PC-9 (cell line): ENCODE measurements around the gene TTC24. TPM values are rescaled to one million over a fixed set of nuclear protein-coding genes. Genes with fewer than 3 reads are reported as not detected.

ENCODE experiments used
- BruUV-seq: library from RNA; stranded (reverse); fragments of 400-500 nt; replicated peaks from 2 replicates; lab custom pipeline; 2021; lab: Mats Ljungman, UMichigan
- CTCF ChIA-PET: fragments of 300-600 bp; sonication (Branson Sonifier 250); formaldehyde crosslinking; loops from one replicate; lab custom pipeline; 2022; ENCODE audit warnings: antibody characterized with exemption; lab: Charles Lee
- POLR2A ChIA-PET: fragments of 300-600 bp; sonication (Branson Sonifier 250); formaldehyde crosslinking; loops from one replicate; lab custom pipeline; 2022; ENCODE audit warnings: antibody characterized with exemption; ENCODE audit not compliant: unreplicated experiment; lab: Charles Lee
- DNase-seq, 2 experiments: peaks; one replicate each; pipeline versions ENCODE4 v3.0.0 to v3.0.0-alpha.2; 2015 to 2022; ENCODE audit warnings: mixed read lengths in 1 of 2
- H2AFZ ChIP-seq: fragments of 200-600 bp; sonication (generic); 2 replicates; pipeline ENCODE4 v1.8.1; 2017; ENCODE audit warnings: antibody characterized with exemption
- H3F3A ChIP-seq: fragments of 200-600 bp; sonication (generic); 2 replicates; pipeline ENCODE4 v1.8.1; 2017; ENCODE audit warnings: antibody characterized with exemption, mild to moderate bottlenecking, low read depth; ENCODE audit not compliant: insufficient read depth
- H3K27ac ChIP-seq: fragments of 200-600 bp; sonication (generic); 2 replicates; pipeline ENCODE4 v1.6.1; 2016; ENCODE audit warnings: mixed run types
- H3K27me3 ChIP-seq: fragments of 200-600 bp; sonication (generic); 2 replicates; pipeline ENCODE4 v1.6.1; 2016; ENCODE audit warnings: low read depth, mixed run types; ENCODE audit not compliant: insufficient read depth
- H3K36me3 ChIP-seq: fragments of 200-600 bp; sonication (generic); 2 replicates; pipeline ENCODE4 v1.6.1; 2016; ENCODE audit warnings: low read depth, mixed run types
- H3K4me1 ChIP-seq: fragments of 200-600 bp; sonication (generic); replicated peaks from 2 replicates; pipeline ENCODE4 v1.6.1; 2016; ENCODE audit warnings: mixed run types; ENCODE audit not compliant: insufficient read depth
- H3K4me2 ChIP-seq: fragments of 200-600 bp; sonication (generic); 2 replicates; pipeline ENCODE4 v1.6.1; 2017; ENCODE audit warnings: mixed run types
- H3K4me3 ChIP-seq: fragments of 200-600 bp; sonication (generic); 2 replicates; pipeline ENCODE4 v1.6.1; 2016; ENCODE audit warnings: mixed run types
- H3K79me2 ChIP-seq: fragments of 200-600 bp; sonication (generic); 2 replicates; pipeline ENCODE4 v1.6.1; 2017; ENCODE audit warnings: low read depth, mixed run types
- H3K9me2 ChIP-seq: fragments of 200-600 bp; sonication (generic); 2 replicates; pipeline ENCODE4 v1.8.1; 2017; ENCODE audit warnings: mild to moderate bottlenecking; ENCODE audit not compliant: insufficient read depth
- H3K9me3 ChIP-seq: fragments of 200-600 bp; sonication (generic); 2 replicates; pipeline ENCODE4 v1.8.1; 2016; ENCODE audit warnings: low read depth; ENCODE audit not compliant: insufficient read depth
- H4K20me1 ChIP-seq: fragments of 200-600 bp; sonication (generic); 2 replicates; pipeline ENCODE4 v1.8.1; 2017; ENCODE audit not compliant: insufficient read depth
- CTCF ChIP-seq: fragments of 200-600 bp; sonication (generic); conservative IDR thresholded peaks from 2 replicates; pipeline ENCODE4 v1.6.1; 2017; ENCODE audit warnings: mixed run types, antibody characterized with exemption, mild to moderate bottlenecking, moderate library complexity
- EZH2 ChIP-seq: fragments of 200-600 bp; sonication (generic); IDR thresholded peaks from 2 replicates; pipeline ENCODE4 v1.8.0; 2017; ENCODE audit warnings: antibody characterized with exemption, low read depth
- intact Hi-C: fragments of 100-400 bp; cut with micrococcal nuclease; formaldehyde crosslinking; loops from one replicate; pipeline ENCODE4 v1.10.0; 2022; ENCODE audit not compliant: unreplicated experiment
- total RNA-seq: library from RNA; stranded (reverse); gene quantifications from 2 replicates; pipeline ENCODE4 v1.2.3, GENCODE V29; 2021

Gene TTC24
- total RNA-seq, 1 experiment from 2014 or later = not detected

GRCh38 chr1:156556354-156556753 lies 23.2 kb upstream of the TTC24 start:
- ChIA-PET CTCF (no interaction called here), POLR2A (no interaction called here)
- BruUV-seq = no TSS peak

GRCh38 chr1:156559086-156559796 lies 20.3 kb upstream of the TTC24 start:
- Histone ChIP-seq H3K27me3 (no peaks in the 10 kb centered on the region), H2AFZ (no peak overlapping the region), H4K20me1 (no peaks in the 10 kb centered on the region), H3K4me3 (no peak overlapping the region), H3F3A (peaks cover 6% of the 10 kb centered on the region; the same call in 1 of the 2 replicates), H3K36me3 (peaks cover 30% of the 10 kb centered on the region), H3K9me2 (no peaks in the 10 kb centered on the region), H3K9me3 (no peaks in the 10 kb centered on the region), H3K27ac (no peak overlapping the region), H3K79me2 (no peaks in the 10 kb centered on the region), H3K4me2 (no peak overlapping the region), H3K4me1 (peaks cover under 1% of the 10 kb centered on the region)
- no TSS peak for BruUV-seq
- TF ChIP-seq CTCF (no peak), EZH2 (no peak)
- CTCF ChIA-PET = no interaction called here
- DNase-seq = no peak
- POLR2A ChIA-PET = no interaction called here
- intact Hi-C loops = no loop called here

More at GRCh38 chr1:156556354-156556753, 23.2 kb upstream of the TTC24 start:
- Histone ChIP-seq H3K27me3 (no peaks in the 10 kb centered on the region), H3K27ac (no peak overlapping the region), H3K79me2 (no peaks in the 10 kb centered on the region), H3K36me3 (peaks cover 15% of the 10 kb centered on the region; the same call in 1 of the 2 replicates), H3K9me3 (no peaks in the 10 kb centered on the region), H3K9me2 (no peaks in the 10 kb centered on the region), H3F3A (peaks cover 32% of the 10 kb centered on the region), H3K4me2 (no peak overlapping the region), H2AFZ (no peak overlapping the region), H4K20me1 (no peaks in the 10 kb centered on the region), H3K4me1 (peaks cover 29% of the 10 kb centered on the region), H3K4me3 (no peak overlapping the region)
- TF ChIP-seq EZH2 (no peak), CTCF (no peak)
- DNase-seq = no peak
- intact Hi-C loops = no loop called here

- CTCF ChIA-PET = no interaction called here
- no peaks in the 10 kb centered on the region for H3K9me2 ChIP-seq
- H4K20me1 ChIP-seq = no peaks in the 10 kb centered on the region
- H3K4me3 ChIP-seq = no peak overlapping the region
- no peaks in the 10 kb centered on the region for H3K79me2 ChIP-seq
- no peak overlapping the region for H3K27ac ChIP-seq
- no peak for DNase-seq
- H3K4me2 ChIP-seq = no peak overlapping the region
- no peaks in the 10 kb centered on the region for H3K4me1 ChIP-seq
- no peak for TF ChIP-seq EZH2
- no peak for TF ChIP-seq CTCF
- no peaks in the 10 kb centered on the region for H3K27me3 ChIP-seq
- H3F3A ChIP-seq = no peaks in the 10 kb centered on the region
- intact Hi-C loops = no loop called here
- POLR2A ChIA-PET = no interaction called here
- no peaks in the 10 kb centered on the region for H3K9me3 ChIP-seq
- no TSS peak for BruUV-seq
- H2AFZ ChIP-seq = no peak overlapping the region
- H3K36me3 ChIP-seq = peaks cover 30% of the 10 kb centered on the region
Observed at GRCh38 chr1:156559797-156560385, 19.6 kb upstream of the TTC24 start.
